Common myeloid progenitor, CD34-positive (primary cell): Measurements from ENCODE around the gene IBTK.

ENCODE experiments used
- CTCF ChIA-PET: fragments of 350-600 bp; sonication (Branson Sonifier 250); formaldehyde crosslinking; loops from one replicate; lab custom pipeline; 2021; ENCODE audit warnings: antibody characterized with exemption; lab: Charles Lee
- POLR2A ChIA-PET: fragments of 350-600 bp; sonication (Branson Sonifier 250); formaldehyde crosslinking; loops from one replicate; lab custom pipeline; 2021; ENCODE audit warnings: antibody characterized with exemption; lab: Charles Lee
- DNase-seq, 3 donors: peaks; one replicate each; pipeline versions ENCODE4 v3.0.0 to v3.0.0-alpha.2; 2013
- H3K27ac ChIP-seq, 2 experiments: 1 replicate in 1 of 2; 2 replicates in 1 of 2; pipeline ENCODE4 v1.7.0; 2013; ENCODE audit warnings: inconsistent platforms in 2 of 2, low read length in 2 of 2, mild to moderate bottlenecking in 2 of 2, low read depth in 1 of 2, moderate library complexity in 1 of 2; ENCODE audit not compliant: severe bottlenecking in 2 of 2, insufficient read depth in 1 of 2, poor library complexity in 1 of 2
- H3K27me3 ChIP-seq, 5 experiments: replicated peaks in 2 of 5; 1 replicate in 3 of 5; 2 replicates in 2 of 5; pipeline versions ENCODE4 v1.6.1 to v1.7.0; 2013; ENCODE audit warnings: low read length in 4 of 5, mild to moderate bottlenecking in 2 of 5, moderate library complexity in 2 of 5, inconsistent platforms in 1 of 5; ENCODE audit not compliant: insufficient read depth in 5 of 5, control insufficient read depth in 4 of 5
- H3K36me3 ChIP-seq, 4 experiments: 1 replicate in 2 of 4; 2 replicates in 2 of 4; pipeline versions ENCODE4 v1.6.1 to v1.7.0; 2013; ENCODE audit warnings: low read length in 3 of 4, control low read depth in 1 of 4, mild to moderate bottlenecking in 1 of 4; ENCODE audit not compliant: control insufficient read depth in 4 of 4, insufficient read depth in 4 of 4
- H3K4me1 ChIP-seq, 4 experiments: 1 replicate in 3 of 4; 2 replicates in 1 of 4; pipeline versions ENCODE4 v1.6.1 to v1.7.1; 2013; ENCODE audit warnings: low read length in 3 of 4, mild to moderate bottlenecking in 3 of 4, control low read depth in 1 of 4, inconsistent platforms in 1 of 4, moderate library complexity in 1 of 4; ENCODE audit not compliant: control insufficient read depth in 4 of 4, insufficient read depth in 4 of 4; ENCODE audit errors: control extremely low read depth in 1 of 4
- H3K4me3 ChIP-seq, 7 experiments: 1 replicate in 4 of 7; 2 replicates in 3 of 7; pipeline versions ENCODE4 v1.5.1 to v1.7.0; 2013; ENCODE audit warnings: mild to moderate bottlenecking in 7 of 7, low read length in 6 of 7, moderate library complexity in 6 of 7, inconsistent platforms in 2 of 7, low read depth in 2 of 7, control low read depth in 1 of 7; ENCODE audit not compliant: insufficient read depth in 4 of 7, control insufficient read depth in 1 of 7; ENCODE audit errors: extremely low read depth in 1 of 7
- H3K9me3 ChIP-seq, 5 experiments: 1 replicate in 4 of 5; 2 replicates in 1 of 5; pipeline versions ENCODE4 v1.6.1 to v1.7.1; 2013; ENCODE audit warnings: low read length in 4 of 5, mild to moderate bottlenecking in 2 of 5, inconsistent platforms in 1 of 5, low read depth in 1 of 5, moderate library complexity in 1 of 5; ENCODE audit not compliant: control insufficient read depth in 4 of 5, insufficient read depth in 2 of 5; ENCODE audit errors: control extremely low read depth in 1 of 5
- WGBS: methylation state at CpG from one replicate; pipeline ENCODE4 v1.1.5; 2013; ENCODE audit not compliant: insufficient coverage; 5-methylcytosine and 5-hydroxymethylcytosine counted together

The IBTK gene

GRCh38 chr6:82270881-82271635 is 23.5 kb upstream of the IBTK start:
- ChIA-PET CTCF (interaction anchor here (0.7 to 4.0 kb wide), 9 partner anchors 9 to 944 kb away, joined by 4 to 45 read pairs (median 6); partner anchors contain the start of gene UBE3D), POLR2A (no interaction called here)
- WGBS: 100% methylated on average over 2 of the region's 6 CpGs
- H3K27me3 ChIP-seq: peaks cover 0 to 4% (median 0%) of the 10 kb centered on the region in 5 experiments
- no peaks in the 10 kb centered on the region for H3K9me3 ChIP-seq
- H3K36me3 ChIP-seq: no peaks in the 10 kb centered on the region
- DNase-seq: peak; percentile 24 to 55 (median 54)
- H3K4me3 ChIP-seq: no peak overlapping the region
- no peak overlapping the region for H3K27ac ChIP-seq
- no peaks in the 10 kb centered on the region for H3K4me1 ChIP-seq

GRCh38 chr6:82268301-82268846 is 20.8 kb upstream of the IBTK start:
- no peaks in the 10 kb centered on the region for H3K4me1 ChIP-seq
- no peak overlapping the region for H3K4me3 ChIP-seq
- WGBS: no CpG with 5 or more reads among the region's 2 CpGs
- ChIA-PET CTCF (interaction anchor here (0.6 to 0.9 kb wide), 2 partner anchors 7 to 823 kb away, joined by 3 read pairs; no protein-coding TSS in a partner anchor), POLR2A (no interaction called here)
- H3K9me3 ChIP-seq: peaks cover 0 to 1% (median 0%) of the 10 kb centered on the region in 5 experiments
- H3K27ac ChIP-seq: no peak overlapping the region
- peaks cover 0 to 3% (median 0%) of the 10 kb centered on the region in 5 experiments for H3K27me3 ChIP-seq
- no peaks in the 10 kb centered on the region for H3K36me3 ChIP-seq
- no peak for DNase-seq

GRCh38 chr6:82264824-82265223 is 17.3 kb upstream of the IBTK start:
- Histone ChIP-seq H3K9me3 (peaks cover 0 to 1% (median 0%) of the 10 kb centered on the region in 5 experiments), H3K4me3 (no peak overlapping the region), H3K36me3 (no peaks in the 10 kb centered on the region), H3K27me3 (no peaks in the 10 kb centered on the region), H3K4me1 (no peaks in the 10 kb centered on the region), H3K27ac (no peak overlapping the region)
- POLR2A ChIA-PET: no interaction called here
- CTCF ChIA-PET: no interaction called here
- no CpG with 5 or more reads among the region's 2 CpGs for WGBS
- no peak for DNase-seq

- Histone ChIP-seq H3K4me1 (peaks cover 0 to 1% (median 0%) of the 10 kb centered on the region in 4 experiments), H3K27ac (no peak overlapping the region), H3K9me3 (peaks cover 0 to 1% (median 0%) of the 10 kb centered on the region in 5 experiments), H3K36me3 (no peaks in the 10 kb centered on the region), H3K27me3 (no peaks in the 10 kb centered on the region), H3K4me3 (no peak overlapping the region)
- no peak for DNase-seq
- ChIA-PET CTCF (no interaction called here), POLR2A (no interaction called here)
Measured at GRCh38 chr6:82264321-82264720, 16.8 kb upstream of the IBTK start.

DNA sequence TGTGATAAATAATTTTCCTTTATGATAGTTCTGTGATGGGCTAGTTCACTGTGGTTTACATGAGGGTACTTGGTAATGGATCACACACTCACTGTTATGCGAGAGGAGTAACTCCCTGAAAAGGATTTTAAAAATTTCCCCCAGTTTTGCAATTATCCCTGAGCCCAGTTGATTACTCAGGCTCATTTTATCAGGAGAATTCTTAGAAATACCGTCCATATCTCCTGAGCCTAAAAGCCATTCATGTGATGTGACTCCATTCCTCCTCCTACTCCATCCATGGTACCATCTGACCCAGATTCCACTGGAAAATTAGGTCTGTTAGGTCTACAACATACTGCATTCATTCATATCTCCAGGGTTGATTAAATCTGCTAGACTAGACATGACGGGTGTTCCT is 16.4 kb upstream of the IBTK start:
- no peak overlapping the region for H3K27ac ChIP-seq
- ChIA-PET CTCF (no interaction called here), POLR2A (no interaction called here)
- H3K9me3 ChIP-seq: peaks cover 0 to 1% (median 0%) of the 10 kb centered on the region in 5 experiments
- no peak for DNase-seq
- no peaks in the 10 kb centered on the region for H3K27me3 ChIP-seq
- H3K4me3 ChIP-seq: no peak overlapping the region
- no peaks in the 10 kb centered on the region for H3K36me3 ChIP-seq
- peaks cover 0 to 4% (median 0%) of the 10 kb centered on the region in 4 experiments for H3K4me1 ChIP-seq
- 94% methylated on average over 2 of the region's 3 CpGs for WGBS

GRCh38 chr6:82260997-82261732 is 13.6 kb upstream of the IBTK start:
- Histone ChIP-seq H3K4me1 (peaks cover 0 to 4% (median 0%) of the 10 kb centered on the region in 4 experiments), H3K4me3 (no peak overlapping the region), H3K27me3 (no peaks in the 10 kb centered on the region), H3K36me3 (no peaks in the 10 kb centered on the region), H3K9me3 (peaks cover 0 to 1% (median 0%) of the 10 kb centered on the region in 5 experiments), H3K27ac (no peak overlapping the region)
- DNase-seq: no peak
- ChIA-PET CTCF (interaction anchor here (1.2 to 1.6 kb wide), 5 partner anchors 10 to 804 kb away, joined by 3 to 6 read pairs (median 4); no protein-coding TSS in a partner anchor), POLR2A (no interaction called here)
- 100% methylated on average over 1 of the region's 2 CpGs for WGBS
